SH-SY5Y (cell line): ENCODE results near the gene LIMA1.

ENCODE experiments used
- GATA2 ChIP-seq: IDR thresholded peaks from 2 replicates; pipeline ENCODE4 v1.6.1; 2011; ENCODE audit warnings: mild to moderate bottlenecking, low read depth, low read length
- GATA3 ChIP-seq: IDR thresholded peaks from 2 replicates; pipeline ENCODE4 v1.6.1; 2011; ENCODE audit warnings: low read depth, mild to moderate bottlenecking, low read length, moderate library complexity

DNA sequence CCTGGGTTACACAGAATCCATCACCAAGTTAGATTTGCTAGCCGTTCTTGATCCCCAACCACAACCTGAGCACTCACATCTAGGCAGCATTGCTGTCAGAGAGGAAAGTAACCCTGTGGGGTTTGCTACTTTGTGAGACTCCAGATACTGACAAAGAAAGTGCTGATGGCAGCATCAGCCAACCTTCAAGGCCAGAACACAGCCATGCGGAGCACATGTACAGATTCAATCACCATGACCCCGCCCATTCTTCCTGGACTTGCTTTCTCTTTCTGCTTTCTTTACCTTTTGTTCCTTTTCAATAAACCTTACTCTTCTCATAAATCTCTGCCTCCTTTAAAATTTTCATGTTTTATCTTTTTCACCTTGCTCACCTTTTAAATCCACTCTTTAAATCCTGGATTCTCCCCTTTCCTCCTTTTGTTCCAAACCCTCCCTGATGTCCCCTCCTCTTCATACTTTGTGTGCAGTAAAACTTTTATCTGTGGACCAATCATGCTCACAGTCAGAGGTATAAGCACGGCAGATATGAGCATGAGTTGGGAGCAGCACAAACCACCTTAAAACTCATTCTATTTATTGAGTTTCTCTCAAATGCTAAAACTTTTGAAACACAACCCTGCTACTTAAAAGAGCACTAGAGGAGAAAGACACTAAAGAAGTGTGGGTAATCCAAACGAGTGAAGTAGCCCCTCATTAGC lies 94.3 kb downstream of the LIMA1 start:
- no peak for TF ChIP-seq GATA2
- TF ChIP-seq GATA3: no peak
